NCI-H1105 treated with DMSO at 0.1 percent for 48 hours (cell line): ENCODE measurements around the gene AIFM3.

Experiments used
- DNase-seq: peaks from one replicate; lab custom pipeline; 2025; lab: John Stamatoyannopoulos, UW

AIFM3 gene

GRCh38 chr22:20991252-20992055, 24.4 kb downstream of the AIFM3 start:
- no peak for DNase-seq

GRCh38 chr22:20992056-20992442, 25.0 kb downstream of the AIFM3 start:
- no peak for DNase-seq

GRCh38 chr22:20992456-20993303, 25.6 kb downstream of the AIFM3 start:
- DNase-seq = no peak

GRCh38 chr22:20993304-20994127, 26.5 kb downstream of the AIFM3 start:
- DNase-seq = no peak

- no peak for DNase-seq
These were observed 27.3 kb downstream of the AIFM3 start for GRCh38 chr22:20994128-20994901.

GRCh38 chr22:20994902-20995241, 27.8 kb downstream of the AIFM3 start:
- no peak for DNase-seq

GRCh38 chr22:20995329-20996030, 28.4 kb downstream of the AIFM3 start:
- no peak for DNase-seq

- no peak for DNase-seq
These were observed 29.0 kb downstream of the AIFM3 start for GRCh38 chr22:20996031-20996410.

GRCh38 chr22:20996598-20997535, 29.8 kb downstream of the AIFM3 start:
- DNase-seq = no peak

GRCh38 chr22:20997536-20998257, 30.6 kb downstream of the AIFM3 start:
- DNase-seq = no peak

GRCh38 chr22:20998411-20999336, 31.6 kb downstream of the AIFM3 start:
- no peak for DNase-seq

- DNase-seq = no peak
These were observed 32.5 kb downstream of the AIFM3 start for GRCh38 chr22:20999350-21000206.

- DNase-seq = no peak
These were observed 33.3 kb downstream of the AIFM3 start for GRCh38 chr22:21000207-21000986.

- DNase-seq = no peak
These were observed 34.0 kb downstream of the AIFM3 start for GRCh38 chr22:21000987-21001600.

- DNase-seq = peak; percentile 89
These were observed 34.7 kb downstream of the AIFM3 start, which contains the start of gene THAP7 for GRCh38 chr22:21001601-21002325. Gene THAP7 (minus strand): TSS chr22:21002118. CDS start chr22:21001911, 207 bp downstream.
